Left lung (tissue), 10 donors: ENCODE measurements around the gene MIEF2. TPM values are rescaled to one million over a fixed set of nuclear protein-coding genes. Genes with fewer than 3 reads are reported as not detected.
"Not testable (repeated sequence)": the region's sequence is repeated elsewhere in the genome, so short reads cannot be mapped to it uniquely, and the experiment has no call there.

Experiments used
- ATAC-seq: fragments of 200-7000 bp; cut with Tn5 transposase; one replicate; pipeline ENCODE4 v1.9.1; 2020; ENCODE audit warnings: moderate library complexity
- DNase-seq, 4 donors: peaks; one replicate each; pipeline ENCODE4 v3.0.0-alpha.2; 2013 to 2020
- H3K27ac ChIP-seq, 2 donors: fragments of 200-600 bp; sonication (generic) in 1 of 2; one replicate each; pipeline versions ENCODE4 v1.5.0 to v1.8.0; 2020 to 2021
- H3K27me3 ChIP-seq, 2 donors: fragments of 200-600 bp; sonication (generic) in 1 of 2; one replicate each; pipeline versions ENCODE4 v1.5.0 to v1.8.0; 2020 to 2021
- H3K36me3 ChIP-seq, 2 donors: fragments of 200-600 bp; sonication (generic) in 1 of 2; one replicate each; pipeline versions ENCODE4 v1.5.0 to v1.8.0; 2020 to 2021
- H3K4me1 ChIP-seq, 2 donors: fragments of 200-600 bp; one replicate each; pipeline ENCODE4 v1.8.0; 2021
- H3K4me3 ChIP-seq, 2 donors: fragments of 200-600 bp; sonication (generic) in 1 of 2; one replicate each; pipeline versions ENCODE4 v1.5.0 to v1.8.0; 2020 to 2021; ENCODE audit warnings: mild to moderate bottlenecking in 1 of 2
- H3K9me3 ChIP-seq, 2 donors: fragments of 200-600 bp; sonication (generic) in 1 of 2; one replicate each; pipeline versions ENCODE4 v1.5.0 to v1.8.0; 2020 to 2021
- CTCF ChIP-seq, 2 donors: fragments of 200-600 bp; sonication (generic) in 1 of 2; IDR thresholded peaks; one replicate each; pipeline versions ENCODE4 v1.5.0 to v1.8.0; 2021; ENCODE audit warnings: antibody characterized with exemption in 2 of 2
- intact Hi-C, 2 donors: fragments of 100-400 bp; cut with DNase I; formaldehyde crosslinking; loops; one replicate each; pipeline versions ENCODE4 v1.11.2 to v1.14.2; 2022
- polyA plus RNA-seq, 6 donors: library from polyadenylated mRNA; unstranded; fragments of 120-200 nt; gene quantifications; one replicate each; pipeline ENCODE4 v1.2.1, GENCODE V29; 2013; ENCODE audit not compliant: insufficient read length in 6 of 6
- total RNA-seq, 2 donors: library from RNA; stranded (reverse); fragmentation: NEBNext Ultra II Directional; extraction: Animal tissue kit (Norgen Biotek cat#: 25700); gene quantifications; one replicate each; pipeline ENCODE4 v1.2.1, GENCODE V29; 2021
- donor health status: DM: no; HTN: yes; CAD: no.
- donor health status: DM: no; HTN: no; CAD: no.

Gene MIEF2
- total and polyA plus RNA-seq, 8 donors: 8.3 to 16.3 (median 11.1) TPM

- Histone ChIP-seq H3K9me3 (no peaks in the 10 kb centered on the region), H3K27me3 (no peaks in the 10 kb centered on the region), H3K27ac (no peak overlapping the region), H3K4me1 (no peaks in the 10 kb centered on the region), H3K4me3 (no peak overlapping the region), H3K36me3 (peaks cover 3 to 100% of the 10 kb centered on the region in 2 donors)
- no peak for TF ChIP-seq CTCF (IDR thresholded peaks at IDR 0.05)
- no peak for DNase-seq
- intact Hi-C loops: no loop called here
- ATAC-seq: no peak
Measured at GRCh38 chr17:18285296-18285695, 24.8 kb downstream of the MIEF2 start.

GRCh38 chr17:18291718-18292540 is 31.5 kb downstream of the MIEF2 start:
- ATAC-seq (no peak), DNase-seq (no peak)
- Histone ChIP-seq H3K27ac (no peak overlapping the region), H3K9me3 (no peaks in the 10 kb centered on the region), H3K4me1 (peaks cover 0 to 9% of the 10 kb centered on the region in 2 donors), H3K36me3 (peaks cover 0 to 82% of the 10 kb centered on the region in 2 donors), H3K27me3 (no peaks in the 10 kb centered on the region), H3K4me3 (no peak overlapping the region)
- no peak for TF ChIP-seq CTCF (IDR thresholded peaks at IDR 0.05)
- intact Hi-C loops: no loop called here

GRCh38 chr17:18298061-18298460 is 37.6 kb downstream of the MIEF2 start:
- DNase-seq, H3K4me3 ChIP-seq, H3K9me3 ChIP-seq, H3K27ac ChIP-seq, H3K27me3 ChIP-seq, ATAC-seq, intact Hi-C loops: not testable (repeated sequence)
- peaks cover 0 to 63% of the 10 kb centered on the region in 2 donors for H3K36me3 ChIP-seq
- peaks cover 0 to 43% of the 10 kb centered on the region in 2 donors for H3K4me1 ChIP-seq

GRCh38 chr17:18300725-18301480 is 40.4 kb downstream of the MIEF2 start:
- Histone ChIP-seq H3K27me3 (no peaks in the 10 kb centered on the region), H3K4me1 (peaks cover 0 to 43% of the 10 kb centered on the region in 2 donors), H3K36me3 (peaks cover 0 to 71% of the 10 kb centered on the region in 2 donors), H3K27ac (peak overlapping the region in 1 of 2 donors; percentile 77), H3K4me3 (no peak overlapping the region), H3K9me3 (no peaks in the 10 kb centered on the region)
- peak; percentile 62 for ATAC-seq
- no peak for DNase-seq
- TF ChIP-seq CTCF (IDR thresholded peaks at IDR 0.05): no peak
- intact Hi-C loops: no loop called here

GRCh38 chr17:18303206-18303605 is 42.7 kb downstream of the MIEF2 start:
- H3K27ac ChIP-seq, ATAC-seq, H3K27me3 ChIP-seq, H3K9me3 ChIP-seq, DNase-seq, intact Hi-C loops, H3K4me3 ChIP-seq: not testable (repeated sequence)
- peaks cover 0 to 29% of the 10 kb centered on the region in 2 donors for H3K4me1 ChIP-seq
- H3K36me3 ChIP-seq: peaks cover 0 to 94% of the 10 kb centered on the region in 2 donors

GRCh38 chr17:18309202-18309601 is 48.7 kb downstream of the MIEF2 start:
- DNase-seq: no peak
- ATAC-seq: no peak
- no peak overlapping the region for H3K27ac ChIP-seq
- H3K4me1 ChIP-seq: peaks cover 13 to 37% of the 10 kb centered on the region in 2 donors
- no peaks in the 10 kb centered on the region for H3K9me3 ChIP-seq
- intact Hi-C loops: no loop called here
- H3K4me3 ChIP-seq: no peak overlapping the region
- TF ChIP-seq CTCF (IDR thresholded peaks at IDR 0.05): no peak
- peaks cover 0 to 69% of the 10 kb centered on the region in 2 donors for H3K36me3 ChIP-seq
- no peaks in the 10 kb centered on the region for H3K27me3 ChIP-seq
